ENCODE data around the gene CLDN20. TPM values are rescaled to one million over a fixed set of nuclear protein-coding genes. Genes with fewer than 3 reads are reported as not detected.
"Not testable (repeated sequence)": the region's sequence is repeated elsewhere in the genome, so short reads cannot be mapped to it uniquely, and the experiment has no call there.

CLDN20 gene
- total RNA-seq, 1 donor from 2014 or later: not detected

- H3K27me3 ChIP-seq (ENCODE audit: control insufficient read depth, insufficient read depth, low read length): no peaks in the 10 kb centered on the region
- no peak overlapping the region for H3K4me3 ChIP-seq (ENCODE audit: low read depth, low read length)
- no peaks in the 10 kb centered on the region for H3K36me3 ChIP-seq (ENCODE audit: control insufficient read depth, insufficient read depth, low read length)
- no peak for DNase-seq (ENCODE audit: low read depth)
- no peak for TF ChIP-seq CTCF (IDR thresholded peaks at IDR 0.05; ENCODE audit: insufficient read depth, low read length, poor library complexity, severe bottlenecking)
Measured at GRCh38 chr6:155228546-155229166, 35.2 kb upstream of the CLDN20 start.

GRCh38 chr6:155230975-155231374 is 32.8 kb upstream of the CLDN20 start:
- not testable (repeated sequence) for DNase-seq (ENCODE audit: low read depth); H3K27me3 ChIP-seq (ENCODE audit: control insufficient read depth, insufficient read depth, low read length); H3K4me3 ChIP-seq (ENCODE audit: low read depth, low read length); H3K36me3 ChIP-seq (ENCODE audit: control insufficient read depth, insufficient read depth, low read length)

GRCh38 chr6:155232848-155233247 is 31.0 kb upstream of the CLDN20 start:
- no peaks in the 10 kb centered on the region for H3K27me3 ChIP-seq (ENCODE audit: control insufficient read depth, insufficient read depth, low read length)
- no peak for TF ChIP-seq CTCF (IDR thresholded peaks at IDR 0.05; ENCODE audit: insufficient read depth, low read length, poor library complexity, severe bottlenecking)
- no peaks in the 10 kb centered on the region for H3K36me3 ChIP-seq (ENCODE audit: control insufficient read depth, insufficient read depth, low read length)
- no peak for DNase-seq (ENCODE audit: low read depth)
- no peak overlapping the region for H3K4me3 ChIP-seq (ENCODE audit: low read depth, low read length)

GRCh38 chr6:155234167-155234566 is 29.6 kb upstream of the CLDN20 start:
- Histone ChIP-seq H3K27me3 (ENCODE audit: control insufficient read depth, insufficient read depth, low read length) (no peaks in the 10 kb centered on the region), H3K4me3 (ENCODE audit: low read depth, low read length) (no peak overlapping the region), H3K36me3 (ENCODE audit: control insufficient read depth, insufficient read depth, low read length) (no peaks in the 10 kb centered on the region)
- DNase-seq (ENCODE audit: low read depth): no peak
- no peak for TF ChIP-seq CTCF (IDR thresholded peaks at IDR 0.05; ENCODE audit: insufficient read depth, low read length, poor library complexity, severe bottlenecking)

- H3K27me3 ChIP-seq (ENCODE audit: control insufficient read depth, insufficient read depth, low read length): no peaks in the 10 kb centered on the region
- H3K4me3 ChIP-seq (ENCODE audit: low read depth, low read length): no peak overlapping the region
- H3K36me3 ChIP-seq (ENCODE audit: control insufficient read depth, insufficient read depth, low read length): no peaks in the 10 kb centered on the region
- no peak for DNase-seq (ENCODE audit: low read depth)
- TF ChIP-seq CTCF (IDR thresholded peaks at IDR 0.05; ENCODE audit: insufficient read depth, low read length, poor library complexity, severe bottlenecking): no peak
Measured at GRCh38 chr6:155234687-155235086, 29.1 kb upstream of the CLDN20 start.

- DNase-seq (ENCODE audit: low read depth): no peak
- no peaks in the 10 kb centered on the region for H3K27me3 ChIP-seq (ENCODE audit: control insufficient read depth, insufficient read depth, low read length)
- H3K36me3 ChIP-seq (ENCODE audit: control insufficient read depth, insufficient read depth, low read length): no peaks in the 10 kb centered on the region
- H3K4me3 ChIP-seq (ENCODE audit: low read depth, low read length): no peak overlapping the region
- TF ChIP-seq CTCF (IDR thresholded peaks at IDR 0.05; ENCODE audit: insufficient read depth, low read length, poor library complexity, severe bottlenecking): no peak
Measured at GRCh38 chr6:155235087-155235486, 28.7 kb upstream of the CLDN20 start.
